Activated effector memory CD4-positive, alpha-beta T cell treated with Interleukin-2 at 50 U/mL for 16 hours (primary cell): Measurements from ENCODE around the gene SMIM43.

ENCODE experiments used
- DNase-seq: peaks from one replicate; pipeline ENCODE4 v3.0.0-alpha.2; 2020

The SMIM43 gene

DNA sequence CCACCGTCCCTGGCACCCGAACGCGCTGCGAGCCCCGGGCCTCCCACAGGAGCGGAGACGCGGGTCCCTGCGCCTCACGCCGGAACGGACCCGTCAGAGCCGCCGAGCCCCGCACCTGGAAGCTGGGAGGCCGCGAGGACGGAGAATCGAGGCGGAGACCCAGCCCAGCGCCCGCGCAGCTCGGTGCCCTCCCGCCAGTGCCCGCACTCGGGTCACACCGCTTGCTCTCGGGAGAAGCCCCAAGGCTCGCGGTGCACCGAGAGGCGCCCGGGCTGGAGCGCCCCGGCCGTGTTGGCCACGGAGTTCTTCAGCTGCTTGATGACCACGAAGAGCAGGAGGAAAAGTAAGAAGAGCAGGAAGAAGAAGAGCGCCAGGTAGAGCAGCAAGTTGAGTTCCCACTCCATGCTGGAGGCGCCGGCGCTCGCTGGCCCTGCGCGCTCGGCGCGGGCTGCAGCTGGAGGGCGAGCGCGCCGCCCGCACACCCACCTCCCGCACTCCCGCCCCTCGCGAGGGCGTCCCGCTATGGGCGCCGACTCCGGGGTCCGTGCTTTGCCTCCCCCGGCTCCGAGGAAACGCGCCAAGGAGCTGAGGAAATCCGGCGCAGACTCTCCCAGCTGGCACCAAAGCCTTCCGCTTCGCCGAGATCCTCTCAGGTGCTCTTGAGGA lies at the start of gene SMIM43:
SMIM43 (minus strand) TSS at position 463 of the 666 bp plus-strand sequence; CDS start at position 404, 59 bp downstream.
- DNase-seq = no peak

- DNase-seq = no peak
Observed at GRCh38 chr4:121814756-121815155, 49.8 kb upstream of the SMIM43 start.

DNA sequence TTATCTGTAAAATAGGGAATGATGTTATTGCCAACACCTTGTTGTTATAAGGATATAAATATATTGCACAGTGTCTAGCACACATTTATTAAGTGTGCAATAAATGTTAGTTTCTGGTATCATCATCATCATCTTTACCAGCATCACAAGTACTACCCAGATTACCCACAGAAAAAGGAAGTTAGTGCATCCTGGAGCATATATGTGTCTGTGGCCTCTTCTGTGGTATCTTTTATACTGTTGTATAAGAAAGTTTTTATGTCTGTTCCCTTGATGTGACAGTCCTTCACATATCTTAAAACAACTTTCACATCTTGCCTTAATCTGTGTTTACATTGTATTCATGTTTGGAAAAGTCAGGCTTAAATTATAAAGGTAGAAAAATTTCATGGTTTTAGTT lies 46.2 kb upstream of the SMIM43 start:
- no peak for DNase-seq

GRCh38 chr4:121806411-121806810 lies 41.4 kb upstream of the SMIM43 start:
- no peak for DNase-seq

DNA sequence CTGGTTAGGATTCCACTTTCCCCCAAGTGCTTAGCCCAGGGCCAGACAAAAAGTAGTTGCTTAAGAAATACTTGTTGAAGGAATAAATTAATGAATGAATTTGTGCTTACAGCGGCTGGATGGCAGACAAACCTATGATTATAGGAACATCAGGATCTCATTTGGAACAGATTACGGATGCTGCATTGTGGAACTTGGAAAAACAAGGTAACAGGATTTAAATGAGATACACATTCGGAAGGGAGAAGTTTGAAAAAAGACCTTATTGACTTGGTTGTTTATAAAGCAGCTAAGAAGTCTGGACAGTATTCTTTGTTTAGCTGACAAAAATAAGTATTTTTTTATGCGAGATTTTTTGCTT lies 36.7 kb upstream of the SMIM43 start:
- DNase-seq = no peak

GRCh38 chr4:121800961-121801714 lies 36.2 kb upstream of the SMIM43 start, which contains the start of gene EXOSC9:
Gene EXOSC9 (plus strand): TSS chr4:121801323. CDS start chr4:121801425, 102 bp downstream.
- peak; percentile 91 for DNase-seq

DNA sequence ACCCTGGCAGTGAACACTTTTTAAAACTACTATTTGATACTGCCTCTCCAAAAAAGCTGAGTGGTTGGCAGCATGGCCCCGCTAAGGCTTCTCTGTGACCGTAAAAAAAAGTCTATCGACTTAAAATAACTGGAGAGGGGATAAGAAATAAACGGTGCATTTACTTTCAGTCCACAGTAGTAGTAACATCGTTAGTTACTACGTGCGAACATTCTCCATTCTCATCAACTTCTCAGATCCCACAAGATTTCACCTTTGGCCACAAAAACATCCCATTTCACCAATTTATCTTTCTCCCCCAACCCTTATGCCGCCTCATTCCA lies 35.6 kb upstream of the SMIM43 start:
- no peak for DNase-seq

DNA sequence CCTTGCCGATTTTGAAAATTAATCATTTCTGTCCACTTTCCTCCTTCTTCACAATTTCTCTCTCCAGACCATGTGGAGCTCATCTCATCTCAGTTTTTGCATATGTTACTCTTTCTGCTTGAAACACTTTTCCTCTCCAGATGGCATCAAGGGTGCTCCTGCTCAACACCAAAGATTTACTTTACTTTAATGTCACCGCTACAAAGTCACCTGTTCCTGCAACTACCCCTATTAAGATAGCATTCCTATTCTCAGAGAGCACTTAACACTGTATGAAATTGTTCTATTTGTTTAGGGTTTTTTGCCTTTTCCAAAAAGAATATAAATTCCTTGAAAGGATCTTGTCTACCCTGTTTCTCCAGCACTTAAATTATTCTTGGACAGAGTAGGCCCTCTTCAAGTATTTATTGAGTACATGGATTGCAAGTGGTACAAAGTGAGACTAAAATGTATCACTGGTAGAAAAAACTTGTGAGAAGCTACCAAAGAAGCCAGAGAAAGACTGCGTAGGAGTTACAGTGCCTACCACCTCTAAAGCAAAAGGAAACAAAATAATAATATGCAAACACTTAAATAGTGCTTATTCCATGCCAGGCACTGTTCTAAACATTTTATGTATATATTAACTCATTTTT lies 35.0 kb upstream of the SMIM43 start:
- DNase-seq = no peak

DNA sequence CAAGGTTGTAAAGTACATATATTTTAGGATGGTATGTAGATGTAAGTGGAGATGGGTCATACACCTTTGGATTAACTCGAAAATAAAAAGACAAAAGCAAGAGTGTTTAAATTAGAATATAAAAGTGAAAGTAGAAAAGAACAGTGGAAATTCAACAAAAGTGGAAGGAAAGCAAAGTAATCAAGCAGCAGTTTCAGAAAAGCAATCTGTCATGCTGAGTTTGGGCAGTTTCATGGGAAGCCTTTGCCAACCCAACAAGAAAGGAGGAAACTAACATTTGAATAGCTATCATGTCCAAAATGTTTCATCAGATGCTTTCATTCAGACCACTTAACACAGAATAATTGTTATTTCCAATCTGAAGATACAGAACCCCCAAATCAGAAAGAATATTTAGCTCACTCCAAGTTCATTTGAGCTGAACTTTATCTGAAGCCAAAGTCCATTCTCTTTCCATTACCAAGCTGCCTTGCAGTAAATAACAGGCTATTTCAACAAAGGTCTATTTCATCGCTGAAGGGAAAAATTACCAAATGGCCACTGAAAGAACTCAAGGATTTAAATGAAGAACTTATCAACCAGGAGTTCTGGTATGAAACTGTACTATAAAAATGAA lies 34.4 kb upstream of the SMIM43 start:
- DNase-seq = no peak

- no peak for DNase-seq
Observed at GRCh38 chr4:121796283-121796682, 31.3 kb upstream of the SMIM43 start.

DNA sequence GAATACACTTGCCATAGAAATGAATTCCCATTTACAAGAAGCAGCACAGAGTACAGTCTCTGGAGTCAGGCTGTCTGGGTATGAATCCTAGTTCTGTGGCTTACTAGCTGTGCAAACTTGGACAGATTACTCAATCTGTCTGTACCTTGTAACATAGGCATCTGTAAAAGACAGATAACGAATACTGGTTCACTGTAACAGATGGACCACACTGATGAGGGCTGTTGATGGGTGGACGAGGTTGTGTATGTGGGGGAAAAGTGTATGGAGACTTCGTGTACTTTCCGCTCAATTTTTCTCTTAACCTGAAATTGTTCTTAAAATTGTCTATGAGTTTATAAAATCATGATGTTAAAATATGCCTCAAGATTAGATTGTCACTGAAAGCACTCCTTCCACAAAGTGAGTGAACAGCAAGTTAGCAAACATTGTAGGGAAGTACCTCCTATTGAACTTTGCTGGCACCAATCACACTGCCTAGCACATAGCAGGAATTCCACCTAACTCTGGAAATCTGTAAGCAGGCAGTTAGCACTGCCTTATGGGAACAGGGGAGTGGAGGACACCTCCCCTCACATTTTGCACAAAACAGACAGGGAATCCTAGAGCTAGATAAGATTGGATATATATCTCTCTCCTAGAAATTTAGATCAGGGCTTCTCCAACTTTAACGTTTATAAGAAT lies 29.7 kb upstream of the SMIM43 start:
- no peak for DNase-seq

DNA sequence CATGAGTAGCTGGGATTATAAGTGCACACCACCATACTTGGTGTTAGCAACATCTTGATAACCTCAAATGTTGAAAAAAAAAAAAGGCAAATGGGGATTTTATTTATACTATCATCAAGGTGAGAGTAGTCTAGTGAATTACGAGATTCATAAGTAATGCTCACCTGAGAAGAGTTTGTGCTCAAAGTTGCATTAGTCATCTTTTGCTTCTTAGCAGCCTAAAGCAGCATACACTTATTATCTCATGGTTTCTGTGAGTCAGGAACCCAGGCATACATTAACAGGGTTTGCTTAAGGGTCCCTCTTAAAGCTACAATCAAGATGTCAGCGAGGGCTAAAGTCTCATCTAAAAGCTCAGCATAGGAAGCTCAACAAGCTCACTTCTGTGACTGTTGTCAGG lies 28.0 kb upstream of the SMIM43 start:
- no peak for DNase-seq

DNA sequence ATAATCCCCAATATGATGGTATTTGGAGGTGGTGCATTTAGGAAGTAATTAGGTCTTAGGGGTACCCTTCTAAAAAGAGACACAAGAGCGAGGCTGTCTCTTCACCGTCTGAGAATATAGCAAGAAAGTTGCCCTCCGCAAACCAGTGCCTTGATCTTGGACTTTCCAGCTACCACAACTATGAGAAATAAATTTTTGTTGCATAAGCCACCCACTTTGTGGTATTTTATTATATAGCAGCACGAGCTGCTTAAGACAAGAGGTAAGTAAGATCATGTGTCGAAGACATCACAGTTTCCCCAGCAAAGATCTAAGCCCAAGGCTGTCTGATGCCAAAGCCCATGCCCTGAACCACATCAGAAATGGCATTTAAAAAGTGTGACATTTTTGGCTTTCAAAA lies 26.5 kb upstream of the SMIM43 start:
- DNase-seq = no peak

- no peak for DNase-seq
Observed at GRCh38 chr4:121790976-121791375, 26.0 kb upstream of the SMIM43 start.

GRCh38 chr4:121789960-121790829 lies 25.2 kb upstream of the SMIM43 start:
- no peak for DNase-seq

DNA sequence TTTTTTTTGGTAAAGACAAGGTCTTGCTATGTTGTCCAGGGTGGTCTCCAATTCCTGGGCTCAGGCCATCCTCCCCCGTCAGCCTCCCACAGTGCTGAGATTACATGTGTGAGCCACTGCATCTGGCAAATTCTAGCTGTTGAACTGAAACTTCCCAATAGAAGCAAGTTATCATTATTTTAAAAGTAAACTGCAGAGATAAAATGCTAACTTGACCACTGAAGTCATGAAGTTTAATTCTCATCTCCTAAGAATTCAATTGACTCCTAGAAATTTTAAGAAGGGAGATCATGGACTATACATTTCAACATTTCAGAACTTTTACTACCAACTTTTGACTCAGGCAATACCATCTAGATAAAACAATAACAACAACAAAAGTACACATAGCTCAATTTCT lies 24.5 kb upstream of the SMIM43 start:
- DNase-seq = no peak

DNA sequence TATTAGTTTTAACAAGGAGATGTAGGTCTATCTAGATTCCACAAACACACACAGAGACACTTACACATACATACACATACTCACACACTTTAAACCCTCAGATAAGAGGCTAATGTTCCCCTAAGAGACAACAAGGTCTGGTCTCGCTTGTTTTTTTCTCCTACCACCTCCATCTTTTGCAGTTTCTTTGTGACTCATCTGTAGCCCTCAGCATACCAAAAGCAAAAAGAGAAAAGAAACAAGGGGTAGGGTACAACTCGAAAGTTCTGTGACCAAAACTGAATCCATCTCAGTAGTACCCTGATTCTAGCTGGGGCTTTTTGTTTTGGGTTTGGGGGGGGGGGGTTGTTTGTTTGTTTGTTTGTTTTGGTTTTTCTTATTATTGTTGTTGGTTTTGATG lies 23.9 kb upstream of the SMIM43 start:
- no peak for DNase-seq

- DNase-seq = no peak
Observed at GRCh38 chr4:121786221-121786620, 21.3 kb upstream of the SMIM43 start.

GRCh38 chr4:121785479-121785878 lies 20.5 kb upstream of the SMIM43 start:
- no peak for DNase-seq

DNA sequence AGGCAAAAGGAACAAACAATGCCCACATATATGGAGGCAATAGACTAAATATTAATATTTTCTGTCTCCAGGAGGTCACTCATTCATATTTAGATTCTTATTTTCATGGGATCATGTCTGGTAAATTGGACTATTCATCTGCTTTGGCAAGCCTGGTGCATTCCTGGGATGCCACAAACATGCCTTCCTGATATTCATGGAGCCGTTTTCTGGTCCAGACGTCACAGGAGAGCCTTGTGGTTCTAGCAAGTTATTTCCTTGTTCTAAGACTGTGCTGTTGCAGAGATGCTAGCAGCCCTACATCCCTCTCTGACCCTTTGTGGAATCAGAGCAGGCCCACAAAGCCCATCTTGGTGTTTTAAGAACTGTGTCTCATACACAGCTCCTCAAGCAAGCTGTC lies 20.0 kb upstream of the SMIM43 start:
- no peak for DNase-seq

GRCh38 chr4:121784401-121784800 lies 19.4 kb upstream of the SMIM43 start:
- no peak for DNase-seq

- no peak for DNase-seq
Observed at GRCh38 chr4:121783210-121783609, 18.2 kb upstream of the SMIM43 start.
